Mucosa of stomach (tissue), 1 donor: Measurements from ENCODE around the gene LDLRAD3.
"Not testable (repeated sequence)": the region's sequence is repeated elsewhere in the genome, so short reads cannot be mapped to it uniquely, and the experiment has no call there.

Experiments used
- H3K27me3 ChIP-seq: one replicate; pipeline ENCODE4 v1.7.0; 2013; ENCODE audit warnings: mild to moderate bottlenecking, low read length; ENCODE audit not compliant: control insufficient read depth, insufficient read depth
- H3K36me3 ChIP-seq: one replicate; pipeline ENCODE4 v1.7.0; 2013; ENCODE audit warnings: low read length; ENCODE audit not compliant: control insufficient read depth, insufficient read depth
- H3K4me1 ChIP-seq: one replicate; pipeline ENCODE4 v1.7.0; 2013; ENCODE audit warnings: mild to moderate bottlenecking, low read length; ENCODE audit not compliant: control insufficient read depth, insufficient read depth
- H3K4me3 ChIP-seq: one replicate; pipeline ENCODE4 v1.7.0; 2013; ENCODE audit warnings: low read length
- H3K9ac ChIP-seq: one replicate; pipeline ENCODE4 v1.7.0; 2013; ENCODE audit warnings: mild to moderate bottlenecking, low read length, moderate library complexity
- H3K9me3 ChIP-seq: one replicate; pipeline ENCODE4 v1.7.0; 2013; ENCODE audit warnings: mild to moderate bottlenecking, low read length, moderate library complexity; ENCODE audit not compliant: control insufficient read depth
- donor health status: Pancreatic carcinoma.

Gene LDLRAD3

GRCh38 chr11:36030731-36031281 is 86.9 kb downstream of the LDLRAD3 start:
- H3K36me3 ChIP-seq = no peaks in the 10 kb centered on the region
- no peak overlapping the region for H3K9ac ChIP-seq
- H3K4me3 ChIP-seq = no peak overlapping the region
- no peaks in the 10 kb centered on the region for H3K9me3 ChIP-seq
- H3K27me3 ChIP-seq = no peaks in the 10 kb centered on the region
- H3K4me1 ChIP-seq = no peaks in the 10 kb centered on the region

DNA sequence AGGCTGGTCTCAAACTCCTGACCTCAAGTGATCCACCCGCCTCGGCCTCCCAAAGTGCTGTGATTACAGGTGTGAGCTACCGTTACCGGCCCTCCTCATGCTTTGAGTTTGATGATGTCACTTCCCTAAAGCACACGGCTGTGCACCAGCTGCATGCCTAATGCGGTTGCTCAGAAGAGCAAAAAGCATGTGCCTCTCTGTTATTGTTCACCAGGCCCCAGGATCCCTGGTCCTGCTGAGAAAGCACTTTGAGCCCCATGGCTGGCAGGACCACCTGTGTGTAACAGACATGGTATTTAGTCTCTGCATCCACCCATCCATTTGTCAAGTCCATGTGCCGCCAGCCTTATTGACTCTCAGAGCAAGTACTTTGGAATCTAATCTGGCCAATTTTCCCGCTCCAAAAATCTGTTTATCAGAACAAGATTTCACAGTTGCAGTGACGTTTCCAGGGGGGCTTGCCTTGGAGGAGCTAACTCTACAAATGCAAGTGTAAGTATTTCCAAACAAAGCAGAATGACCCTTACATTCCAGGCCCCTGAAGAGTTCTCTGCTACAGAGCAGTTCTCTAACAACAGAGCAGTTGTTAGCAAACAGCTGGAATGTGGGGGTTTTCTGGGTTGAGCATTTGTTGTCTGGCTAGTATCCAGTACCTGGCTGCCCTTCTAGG is 89.4 kb downstream of the LDLRAD3 start:
- H3K36me3 ChIP-seq = no peaks in the 10 kb centered on the region
- H3K9me3 ChIP-seq = no peaks in the 10 kb centered on the region
- H3K27me3 ChIP-seq = no peaks in the 10 kb centered on the region
- no peak overlapping the region for H3K9ac ChIP-seq
- no peak overlapping the region for H3K4me3 ChIP-seq
- no peaks in the 10 kb centered on the region for H3K4me1 ChIP-seq

GRCh38 chr11:36033936-36034335 is 90.1 kb downstream of the LDLRAD3 start:
- H3K36me3 ChIP-seq = no peaks in the 10 kb centered on the region
- H3K9ac ChIP-seq = no peak overlapping the region

DNA sequence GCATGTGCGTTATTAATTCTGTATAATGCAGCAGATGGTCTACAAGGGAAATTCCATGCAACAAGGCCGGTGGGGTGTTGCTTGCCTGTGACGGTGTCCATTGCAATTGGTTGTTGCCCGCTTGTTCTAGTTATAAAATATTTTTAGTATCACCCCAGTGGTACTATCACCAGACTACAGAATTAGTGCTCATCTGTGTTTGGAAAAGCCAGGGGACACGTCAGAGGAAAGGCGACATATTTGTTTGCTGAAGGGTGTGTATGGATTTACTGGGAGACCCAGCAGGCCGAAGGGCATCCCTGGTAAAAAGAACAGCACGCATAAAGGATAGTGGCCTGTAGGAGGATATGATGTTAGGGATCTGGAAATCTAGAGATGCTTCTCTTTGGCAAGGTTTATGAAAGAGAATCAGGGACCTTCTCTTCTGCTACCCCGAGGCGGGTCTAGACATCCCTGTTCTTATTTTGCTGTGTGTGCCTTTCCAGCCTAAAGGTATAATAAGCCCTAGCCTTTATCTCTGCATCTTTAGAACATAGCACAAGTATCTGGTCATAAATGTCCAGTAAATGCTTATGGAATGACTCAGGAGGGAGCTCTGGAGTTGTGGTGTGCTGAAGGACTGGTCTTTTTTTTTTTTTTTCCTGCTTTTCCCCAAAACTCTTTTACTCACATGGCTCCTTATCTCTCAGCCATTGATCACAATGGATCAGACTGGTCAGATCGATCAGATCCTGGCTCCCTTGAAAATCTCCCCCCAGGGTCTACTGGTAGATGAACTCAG is 90.9 kb downstream of the LDLRAD3 start:
- Histone ChIP-seq H3K27me3 (no peaks in the 10 kb centered on the region), H3K4me1 (no peaks in the 10 kb centered on the region), H3K36me3 (no peaks in the 10 kb centered on the region), H3K9ac (no peak overlapping the region), H3K9me3 (no peaks in the 10 kb centered on the region), H3K4me3 (no peak overlapping the region)

More at GRCh38 chr11:36033936-36034335, 90.1 kb downstream of the LDLRAD3 start:
- Histone ChIP-seq H3K4me1 (no peaks in the 10 kb centered on the region), H3K4me3 (no peak overlapping the region), H3K27me3 (no peaks in the 10 kb centered on the region), H3K9me3 (no peaks in the 10 kb centered on the region)

- Histone ChIP-seq H3K4me1 (no peaks in the 10 kb centered on the region), H3K27me3 (no peaks in the 10 kb centered on the region), H3K36me3 (no peaks in the 10 kb centered on the region), H3K9me3 (no peaks in the 10 kb centered on the region), H3K4me3 (no peak overlapping the region), H3K9ac (no peak overlapping the region)
Observed at GRCh38 chr11:36035454-36035853, 91.6 kb downstream of the LDLRAD3 start.

DNA sequence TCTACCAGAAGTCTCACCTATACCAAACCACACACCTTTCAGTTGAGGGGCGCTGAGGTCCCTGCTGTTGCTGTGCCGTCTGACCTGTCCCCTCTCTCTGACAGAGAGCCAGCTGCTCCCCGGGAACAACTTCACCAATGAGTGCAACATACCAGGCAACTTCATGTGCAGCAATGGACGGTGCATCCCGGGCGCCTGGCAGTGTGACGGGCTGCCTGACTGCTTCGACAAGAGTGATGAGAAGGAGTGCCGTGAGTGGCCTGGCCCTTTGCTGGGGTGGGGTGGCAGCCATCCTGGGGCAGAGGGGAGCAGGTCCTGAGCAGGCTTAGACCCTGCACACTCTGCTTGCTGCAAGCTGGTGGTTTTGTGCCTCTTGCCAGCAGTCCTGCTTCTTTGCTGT is 92.1 kb downstream of the LDLRAD3 start:
- H3K4me3 ChIP-seq = no peak overlapping the region
- H3K36me3 ChIP-seq = no peaks in the 10 kb centered on the region
- H3K27me3 ChIP-seq = no peaks in the 10 kb centered on the region
- H3K9me3 ChIP-seq = no peaks in the 10 kb centered on the region
- H3K4me1 ChIP-seq = no peaks in the 10 kb centered on the region
- H3K9ac ChIP-seq = no peak overlapping the region

DNA sequence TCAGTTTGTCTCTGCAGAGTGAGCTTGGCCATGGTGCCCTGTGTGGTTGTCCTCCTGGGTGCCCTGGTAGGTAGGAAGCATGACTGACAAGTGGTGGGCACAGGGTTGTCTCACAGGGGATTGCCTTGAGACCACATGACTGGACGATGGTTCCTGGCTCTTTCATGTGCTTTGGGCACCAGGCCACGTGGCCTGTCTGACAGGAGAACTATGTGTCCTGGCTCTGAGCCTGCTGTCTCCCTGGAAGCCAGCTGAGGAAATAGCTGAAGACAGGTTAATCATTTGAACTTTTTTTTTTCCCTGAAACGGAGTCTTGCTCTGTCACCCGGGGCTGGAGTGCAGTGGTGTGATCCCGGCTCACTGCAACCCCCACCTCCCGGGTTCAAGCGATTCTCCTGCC is 93.2 kb downstream of the LDLRAD3 start:
- no peaks in the 10 kb centered on the region for H3K4me1 ChIP-seq
- H3K9ac ChIP-seq = no peak overlapping the region
- no peaks in the 10 kb centered on the region for H3K27me3 ChIP-seq
- no peaks in the 10 kb centered on the region for H3K9me3 ChIP-seq
- H3K4me3 ChIP-seq = no peak overlapping the region
- no peaks in the 10 kb centered on the region for H3K36me3 ChIP-seq

DNA sequence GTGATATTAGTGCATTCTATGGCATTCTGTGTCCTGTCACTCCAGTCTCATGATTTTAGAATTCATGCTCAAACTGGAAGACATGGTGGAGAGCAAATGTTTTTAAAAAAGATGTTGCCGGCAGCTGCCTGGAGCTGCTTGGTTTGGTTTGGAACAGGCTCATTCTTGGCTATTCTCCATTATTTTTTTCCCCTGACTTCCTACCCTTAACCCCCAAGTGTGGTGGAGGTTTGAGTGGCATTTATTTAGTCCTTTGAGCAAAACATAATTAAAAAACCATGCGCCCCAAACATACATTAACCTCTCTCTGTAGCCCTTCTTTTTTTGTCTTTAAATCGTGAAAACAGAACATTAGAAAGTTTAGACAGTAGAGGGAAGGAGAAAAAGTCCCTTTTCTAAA is 94.7 kb downstream of the LDLRAD3 start:
- H3K9ac ChIP-seq = no peak overlapping the region
- H3K9me3 ChIP-seq = no peaks in the 10 kb centered on the region
- no peaks in the 10 kb centered on the region for H3K27me3 ChIP-seq
- no peak overlapping the region for H3K4me3 ChIP-seq
- no peaks in the 10 kb centered on the region for H3K4me1 ChIP-seq
- H3K36me3 ChIP-seq = no peaks in the 10 kb centered on the region

DNA sequence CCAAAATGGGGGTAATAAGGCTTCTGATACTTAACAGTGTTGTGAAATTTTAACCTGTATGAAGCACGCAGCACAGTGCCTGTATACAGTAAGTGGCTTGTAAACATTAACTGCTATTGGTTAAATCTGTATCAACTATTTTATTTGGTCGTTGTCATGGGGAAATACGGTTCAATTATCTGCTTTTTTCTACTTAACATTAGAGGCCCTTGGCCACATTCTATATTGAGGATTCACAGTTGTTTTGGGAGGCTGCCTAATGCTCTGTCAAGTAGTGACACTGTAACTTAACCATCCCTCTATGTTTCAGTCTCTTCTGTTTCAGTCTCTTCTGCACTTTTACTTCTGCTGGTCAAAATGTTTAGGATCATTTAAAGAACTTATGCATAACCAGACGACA is 95.6 kb downstream of the LDLRAD3 start:
- no peaks in the 10 kb centered on the region for H3K27me3 ChIP-seq
- H3K9ac ChIP-seq = no peak overlapping the region
- no peak overlapping the region for H3K4me3 ChIP-seq

DNA sequence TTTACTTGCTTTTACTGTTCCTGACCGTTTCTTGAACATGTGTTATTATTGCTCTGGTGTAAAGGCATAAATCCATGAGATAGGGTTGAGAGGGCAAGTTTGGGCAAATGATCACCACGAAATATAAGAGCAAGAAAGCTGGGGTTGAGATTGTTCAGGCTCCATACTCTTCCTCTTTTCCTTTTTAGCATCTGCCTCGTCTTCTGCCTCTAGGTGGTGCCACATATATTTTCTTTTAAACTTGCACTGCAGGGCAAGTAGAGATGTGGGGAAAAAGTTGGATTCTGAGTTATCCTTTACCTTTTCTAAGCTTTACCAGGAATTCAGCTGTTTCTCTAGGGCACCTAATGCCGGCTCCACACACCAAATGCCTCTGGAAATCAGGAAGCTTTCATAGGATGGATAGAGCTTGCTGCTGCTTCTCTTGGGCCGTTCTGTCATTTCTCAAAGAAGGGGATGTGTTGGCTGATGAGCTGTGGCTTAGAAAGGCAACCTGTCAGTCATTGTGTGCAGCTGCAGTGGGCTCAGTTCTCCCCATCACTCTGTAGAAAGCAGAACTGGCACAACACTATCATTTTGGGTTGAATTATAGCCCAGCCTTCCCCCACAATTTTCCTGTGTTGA is 98.2 kb downstream of the LDLRAD3 start:
- H3K36me3 ChIP-seq = no peaks in the 10 kb centered on the region
- H3K9ac ChIP-seq = no peak overlapping the region
- H3K4me1 ChIP-seq = no peaks in the 10 kb centered on the region
- H3K4me3 ChIP-seq = no peak overlapping the region
- no peaks in the 10 kb centered on the region for H3K27me3 ChIP-seq
- no peaks in the 10 kb centered on the region for H3K9me3 ChIP-seq

More for the DNA sequence above, 95.6 kb downstream of the LDLRAD3 start:
- Histone ChIP-seq H3K36me3 (no peaks in the 10 kb centered on the region), H3K4me1 (no peaks in the 10 kb centered on the region), H3K9me3 (no peaks in the 10 kb centered on the region)

- H3K36me3 ChIP-seq = no peaks in the 10 kb centered on the region
- H3K9ac ChIP-seq = no peak overlapping the region
- H3K27me3 ChIP-seq = no peaks in the 10 kb centered on the region
- no peaks in the 10 kb centered on the region for H3K9me3 ChIP-seq
- H3K4me1 ChIP-seq = no peaks in the 10 kb centered on the region
- no peak overlapping the region for H3K4me3 ChIP-seq
Observed at GRCh38 chr11:36044636-36045035, 100.8 kb downstream of the LDLRAD3 start.

DNA sequence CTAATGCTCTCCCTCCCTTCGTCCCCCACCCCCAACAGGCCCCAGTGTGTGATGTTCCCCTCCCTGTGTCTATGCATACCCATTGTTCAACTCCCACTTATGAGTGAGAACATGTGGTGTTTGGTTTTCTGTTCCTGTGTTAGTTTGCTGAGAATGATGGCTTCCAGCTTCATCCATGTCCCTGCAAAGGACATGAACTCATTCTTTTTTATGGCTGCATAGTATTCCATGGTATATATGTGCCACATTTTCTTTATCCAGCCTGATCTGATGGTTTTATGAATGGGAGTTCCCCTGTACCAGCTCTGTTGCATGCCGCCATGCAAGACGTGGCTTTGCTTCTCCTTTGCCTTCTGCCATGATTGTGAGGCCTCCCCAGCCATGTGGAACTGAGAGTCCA is 102.1 kb downstream of the LDLRAD3 start:
- not testable (repeated sequence) for H3K9ac ChIP-seq, H3K4me3 ChIP-seq, H3K27me3 ChIP-seq, H3K4me1 ChIP-seq, H3K36me3 ChIP-seq, H3K9me3 ChIP-seq
